BE2C (cell line): ENCODE results near the gene CCDC71.

ENCODE experiments used
- DNase-seq: peaks from one replicate; pipeline ENCODE4 v3.0.0-alpha.2; 2020
- H3K27me3 ChIP-seq: fragments of 250-450 bp; sonication (Bioruptor Pico); 2 replicates; pipeline ENCODE4 v1.5.1; 2020; ENCODE audit warnings: mild to moderate bottlenecking
- H3K36me3 ChIP-seq: fragments of 250-450 bp; sonication (Bioruptor Pico); 2 replicates; pipeline ENCODE4 v1.5.1; 2020; ENCODE audit warnings: mild to moderate bottlenecking
- H3K4me1 ChIP-seq: fragments of 250-450 bp; sonication (Bioruptor Pico); 2 replicates; pipeline ENCODE4 v1.5.1; 2020
- H3K4me3 ChIP-seq: 2 replicates; pipeline ENCODE4 v1.5.1; 2011; ENCODE audit warnings: low read depth, low read length
- H3K9me3 ChIP-seq: fragments of 250-450 bp; sonication (Bioruptor Pico); 2 replicates; pipeline ENCODE4 v1.5.1; 2020
- CTCF ChIP-seq: IDR thresholded peaks from 2 replicates; pipeline ENCODE4 v1.5.1; 2012; ENCODE audit warnings: mild to moderate bottlenecking, low read depth, low read length

The CCDC71 gene

GRCh38 chr3:49164983-49165720 is 979 bp downstream of the CCDC71 start:
- H3K36me3 ChIP-seq = peaks cover 3% of the 10 kb centered on the region; the same call in 1 of the 2 replicates
- H3K4me1 ChIP-seq = no peaks in the 10 kb centered on the region
- H3K4me3 ChIP-seq = peak overlapping the region; percentile 71
- no peaks in the 10 kb centered on the region for H3K9me3 ChIP-seq
- no peak for DNase-seq
- H3K27me3 ChIP-seq = no peaks in the 10 kb centered on the region
- no peak for TF ChIP-seq CTCF

- TF ChIP-seq CTCF = no peak
- H3K9me3 ChIP-seq = no peaks in the 10 kb centered on the region
- no peak for DNase-seq
- H3K4me3 ChIP-seq = no peak overlapping the region
- no peaks in the 10 kb centered on the region for H3K4me1 ChIP-seq
- peaks cover 3% of the 10 kb centered on the region; the same call in 1 of the 2 replicates for H3K36me3 ChIP-seq
- no peaks in the 10 kb centered on the region for H3K27me3 ChIP-seq
Observed at GRCh38 chr3:49163609-49164008, 2.5 kb downstream of the CCDC71 start.

GRCh38 chr3:49162751-49163419 is 3.2 kb downstream of the CCDC71 start:
- Histone ChIP-seq H3K27me3 (no peaks in the 10 kb centered on the region), H3K36me3 (peaks cover 3% of the 10 kb centered on the region; the same call in 1 of the 2 replicates), H3K9me3 (no peaks in the 10 kb centered on the region), H3K4me3 (no peak overlapping the region), H3K4me1 (no peaks in the 10 kb centered on the region)
- DNase-seq = no peak
- TF ChIP-seq CTCF = no peak

- H3K9me3 ChIP-seq = no peaks in the 10 kb centered on the region
- DNase-seq = no peak
- H3K36me3 ChIP-seq = peaks cover 3% of the 10 kb centered on the region; the same call in 1 of the 2 replicates
- no peaks in the 10 kb centered on the region for H3K27me3 ChIP-seq
- no peaks in the 10 kb centered on the region for H3K4me1 ChIP-seq
- H3K4me3 ChIP-seq = no peak overlapping the region
- TF ChIP-seq CTCF = no peak
Observed at GRCh38 chr3:49161808-49162530, 4.2 kb downstream of the CCDC71 start.

GRCh38 chr3:49161197-49161596 is 4.9 kb downstream of the CCDC71 start:
- TF ChIP-seq CTCF = no peak
- Histone ChIP-seq H3K36me3 (peaks cover 3% of the 10 kb centered on the region; the same call in 1 of the 2 replicates), H3K4me3 (no peak overlapping the region), H3K9me3 (no peaks in the 10 kb centered on the region), H3K27me3 (no peaks in the 10 kb centered on the region), H3K4me1 (no peaks in the 10 kb centered on the region)
- DNase-seq = no peak

GRCh38 chr3:49158792-49159191 is 7.3 kb downstream of the CCDC71 start:
- no peaks in the 10 kb centered on the region for H3K27me3 ChIP-seq
- no peak for DNase-seq
- no peak for TF ChIP-seq CTCF
- H3K9me3 ChIP-seq = no peaks in the 10 kb centered on the region
- H3K4me3 ChIP-seq = no peak overlapping the region
- H3K36me3 ChIP-seq = peaks cover 3% of the 10 kb centered on the region; the same call in 1 of the 2 replicates
- H3K4me1 ChIP-seq = no peaks in the 10 kb centered on the region
